ENCODE data around the gene KLK10.

- TF ChIP-seq CTCF (IDR thresholded peaks at IDR 0.05) (no peak), POLR2A (IDR thresholded peaks at IDR 0.05) (no peak)
Observed at GRCh38 chr19:51034704-51035103, 15.2 kb upstream of the KLK10 start, which contains the start of gene KLK12.
